ENCODE measurements around the gene KNSTRN.
A peak's percentile ranks its signal among the peaks of the same experiment; 100 is the strongest.

KNSTRN gene

GRCh38 chr15:40405501-40406381 lies 23.2 kb downstream of the KNSTRN start, which contains the start of gene IVD:
TSS of gene IVD (plus strand) at chr15:40405795. CDS start at chr15:40405828, 33 bp downstream.
- DNase-seq: peak; percentile 90

GRCh38 chr15:40407330-40407990 lies 24.9 kb downstream of the KNSTRN start:
- DNase-seq: no peak

DNA sequence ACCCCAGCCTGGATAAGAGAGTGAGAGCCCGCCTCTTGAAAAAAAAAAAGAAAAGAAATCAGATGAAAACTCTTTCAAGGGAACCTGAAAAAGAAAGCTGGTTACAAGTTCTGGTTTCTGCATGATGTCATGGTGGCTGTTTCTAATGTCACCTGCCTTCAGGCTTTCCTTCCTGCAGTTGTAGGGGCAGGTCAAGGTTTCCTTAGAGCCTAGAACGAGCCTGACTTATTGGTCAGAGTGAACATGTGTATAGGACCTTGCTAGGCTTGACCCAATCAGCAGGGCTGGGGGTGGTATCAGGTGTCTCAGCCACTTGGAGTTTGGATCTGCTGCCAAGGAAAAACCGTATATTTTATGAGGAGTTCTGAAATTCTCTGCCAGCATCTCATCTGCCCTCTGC lies 26.8 kb downstream of the KNSTRN start:
- DNase-seq: no peak

GRCh38 chr15:40410476-40410875 lies 28.0 kb downstream of the KNSTRN start:
- DNase-seq: no peak

- no peak for DNase-seq
Measured at GRCh38 chr15:40412095-40412759, 29.7 kb downstream of the KNSTRN start.

DNA sequence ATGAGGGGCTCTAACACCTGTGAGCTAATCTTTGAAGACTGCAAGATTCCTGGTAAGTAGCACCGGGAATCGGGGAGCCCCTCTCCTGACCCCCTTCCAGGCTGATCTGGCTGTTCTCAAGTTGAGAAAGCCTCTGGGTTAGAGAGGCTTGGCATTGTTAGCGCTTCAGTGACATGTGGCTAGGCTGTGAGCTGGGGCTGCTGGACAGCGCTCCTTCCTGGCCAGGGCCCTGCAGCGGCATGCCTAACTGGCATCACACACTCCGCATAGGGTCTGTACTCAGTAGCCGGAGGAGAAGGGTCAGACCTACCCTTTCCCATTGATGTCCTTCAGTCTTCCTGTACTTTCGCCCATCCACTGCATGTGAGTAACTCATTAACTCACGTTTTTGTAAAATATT lies 30.5 kb downstream of the KNSTRN start:
- no peak for DNase-seq

GRCh38 chr15:40414816-40415215 lies 32.3 kb downstream of the KNSTRN start:
- DNase-seq: no peak

DNA sequence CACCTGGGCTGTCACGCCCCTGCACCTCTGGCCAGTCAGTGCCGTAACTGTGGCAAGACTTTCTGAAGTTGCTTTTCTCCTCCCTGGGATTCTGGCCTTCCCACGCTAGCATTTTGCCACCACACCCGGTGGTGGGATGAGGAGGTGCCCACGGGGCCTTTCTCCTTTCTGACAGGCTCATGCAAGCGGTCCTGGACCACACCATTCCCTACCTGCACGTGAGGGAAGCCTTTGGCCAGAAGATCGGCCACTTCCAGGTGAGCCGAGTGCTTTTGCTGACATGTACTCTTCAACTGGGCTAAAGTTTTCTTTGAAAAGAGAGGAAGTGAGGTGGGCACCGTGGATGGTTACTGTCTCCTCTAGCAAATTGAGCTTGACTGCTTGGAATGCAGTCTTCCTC lies 32.7 kb downstream of the KNSTRN start:
- DNase-seq: no peak

- no peak for DNase-seq
Measured at GRCh38 chr15:40416056-40416455, 33.5 kb downstream of the KNSTRN start.

DNA sequence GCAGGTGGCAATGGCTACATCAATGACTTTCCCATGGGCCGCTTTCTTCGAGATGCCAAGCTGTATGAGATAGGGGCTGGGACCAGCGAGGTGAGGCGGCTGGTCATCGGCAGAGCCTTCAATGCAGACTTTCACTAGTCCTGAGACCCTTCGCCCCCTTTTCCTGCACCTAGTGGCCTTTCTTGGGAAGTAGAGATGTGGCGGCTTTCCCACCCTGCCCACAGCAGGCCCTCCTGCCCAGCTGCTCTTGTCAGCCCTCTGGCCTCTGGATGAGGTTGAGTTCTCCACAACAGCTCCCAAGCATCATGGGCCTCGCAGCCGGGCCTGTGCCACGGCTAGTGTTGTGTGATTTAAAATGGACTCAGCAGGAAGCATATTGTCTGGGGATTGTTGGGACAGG lies 35.6 kb downstream of the KNSTRN start:
- no peak for DNase-seq

DNA sequence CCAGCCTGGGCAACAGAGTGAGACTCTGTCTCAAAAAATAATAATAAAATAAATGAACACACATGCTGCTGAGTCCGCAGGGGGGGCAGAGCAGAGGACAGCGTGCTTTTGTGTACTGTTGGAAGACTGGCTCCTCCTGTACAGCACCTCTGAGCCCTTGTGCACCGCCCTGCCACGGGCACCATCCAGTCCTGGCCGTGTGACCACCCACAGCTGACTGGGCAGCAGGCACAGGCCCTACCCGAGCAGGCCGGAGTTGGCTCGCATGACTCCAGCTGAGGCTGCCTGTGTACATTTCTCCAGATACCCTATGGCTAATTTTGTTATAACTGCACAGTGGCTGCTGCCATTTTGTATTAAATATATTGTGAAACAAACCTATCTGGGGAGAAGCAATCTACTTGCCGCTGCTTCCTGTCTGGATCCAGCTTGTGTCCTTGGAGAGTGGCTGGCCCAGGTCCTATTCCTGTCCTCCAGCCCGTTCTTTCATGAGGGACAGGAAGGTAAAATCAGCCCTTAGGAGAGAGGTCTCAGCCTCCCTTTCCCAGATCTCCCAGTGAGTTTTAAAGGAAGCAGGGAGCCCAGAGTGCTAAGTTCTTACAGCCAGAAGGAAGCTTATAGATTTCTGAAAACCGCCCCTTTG lies 37.7 kb downstream of the KNSTRN start:
- DNase-seq: no peak

DNA sequence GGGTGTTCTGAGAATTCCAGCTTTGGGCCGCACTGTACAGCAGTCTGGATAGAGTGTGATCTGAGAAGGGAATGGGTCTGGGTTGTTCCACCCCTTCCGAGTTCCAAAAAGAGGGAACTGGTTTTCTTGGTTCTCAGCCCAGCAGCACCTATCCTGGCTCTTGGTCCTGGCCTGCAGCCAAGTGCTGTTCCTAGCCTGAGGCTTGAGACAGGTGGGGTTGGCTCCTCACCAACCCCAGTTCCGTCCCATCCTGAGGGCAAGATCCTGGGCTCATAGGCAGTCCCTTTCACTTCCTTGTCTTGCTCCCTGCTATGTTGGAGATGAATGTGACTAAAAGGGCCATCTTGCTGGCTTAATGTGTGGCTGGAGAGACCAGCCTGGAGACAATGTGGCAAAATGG lies 38.3 kb downstream of the KNSTRN start:
- DNase-seq: no peak

- DNase-seq: peak; percentile 80
Measured at GRCh38 chr15:40421246-40422157, 39.0 kb downstream of the KNSTRN start.

- no peak for DNase-seq
Measured at GRCh38 chr15:40424483-40425115, 42.1 kb downstream of the KNSTRN start.

GRCh38 chr15:40425681-40426080 lies 43.2 kb downstream of the KNSTRN start:
- no peak for DNase-seq

GRCh38 chr15:40427188-40427587 lies 44.7 kb downstream of the KNSTRN start:
- no peak for DNase-seq

DNA sequence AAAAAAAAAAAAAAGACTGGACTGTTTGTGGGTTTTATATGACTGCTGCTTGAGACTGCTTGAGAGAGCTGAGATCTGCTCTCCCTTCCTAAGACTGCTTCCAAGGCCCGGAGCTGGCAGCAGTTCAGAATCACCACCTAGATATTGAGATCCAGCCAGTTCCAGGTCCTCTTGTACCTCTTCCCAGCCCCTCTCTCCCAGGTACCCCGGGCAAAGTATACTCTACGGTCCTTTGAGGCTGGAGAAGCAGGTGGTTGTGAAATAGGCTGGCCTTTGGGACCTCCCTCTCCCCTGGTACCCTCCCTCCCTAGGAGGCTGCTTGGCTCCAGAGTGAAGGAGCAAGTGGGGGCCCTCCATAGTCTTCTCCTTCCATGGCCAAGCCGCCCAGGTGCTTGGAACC lies 45.7 kb downstream of the KNSTRN start:
- no peak for DNase-seq

GRCh38 chr15:40429068-40429710 lies 46.7 kb downstream of the KNSTRN start:
- DNase-seq: no peak

DNA sequence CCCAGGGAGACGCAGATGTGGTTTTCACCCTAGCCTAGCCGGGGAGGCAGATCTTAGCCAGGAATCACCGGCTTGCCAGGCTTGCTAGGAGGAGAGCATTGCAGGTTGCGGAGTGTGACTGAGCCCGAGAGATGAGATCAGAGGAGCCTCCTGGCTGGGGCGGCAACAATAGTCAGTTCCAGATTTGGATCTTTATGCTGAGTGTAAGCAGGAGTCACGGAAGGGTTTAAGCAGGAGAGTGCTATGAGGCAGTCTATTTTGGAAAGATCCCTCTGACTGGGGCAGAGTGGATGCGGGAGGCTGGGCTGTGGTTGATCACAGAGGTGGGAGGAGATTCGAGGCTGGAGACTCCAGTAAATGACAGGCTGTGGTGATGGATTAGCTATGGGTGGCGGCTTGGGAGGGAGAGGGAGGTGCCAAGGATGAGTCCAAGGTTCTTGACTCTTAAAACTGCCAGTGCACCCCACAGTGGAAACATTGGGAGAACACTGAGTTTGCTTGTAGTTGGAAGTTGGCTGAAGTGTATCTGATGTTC lies 47.8 kb downstream of the KNSTRN start:
- no peak for DNase-seq

GRCh38 chr15:40435023-40435709 lies 52.6 kb downstream of the KNSTRN start:
- DNase-seq: no peak

All from CD4-positive, alpha-beta T cell treated with Interleukin-17A for 1 hour (primary cell).